HCT116 (cell line): ENCODE results near the gene GTF3C2.

Experiments used
- CTCF ChIP-seq, 3 experiments: fragments of 200-600 bp in 1 of 3; sonication (generic) in 1 of 3; IDR thresholded peaks in 2 of 3; conservative IDR thresholded peaks in 1 of 3; 2 replicates each; pipeline ENCODE4 v1.5.1; 2012 to 2017; ENCODE audit warnings: low read depth in 2 of 3, low read length in 2 of 3, antibody characterized with exemption in 1 of 3, borderline replicate concordance in 1 of 3, control low read depth in 1 of 3, mild to moderate bottlenecking in 1 of 3, mixed read lengths in 1 of 3, mixed run types in 1 of 3, moderate library complexity in 1 of 3; ENCODE audit not compliant: insufficient read depth in 1 of 3
- EZH2phosphoT487 ChIP-seq: fragments of 200-600 bp; IDR thresholded peaks from 2 replicates; pipeline ENCODE4 v1.6.1; 2018; ENCODE audit warnings: antibody characterized with exemption, borderline replicate concordance
- FOSL1 ChIP-seq: IDR thresholded peaks from 2 replicates; pipeline ENCODE4 v1.6.1; 2012; ENCODE audit warnings: low read depth
- JUND ChIP-seq: IDR thresholded peaks from 2 replicates; pipeline ENCODE4 v1.6.1; 2012
- MAX ChIP-seq: IDR thresholded peaks from 2 replicates; pipeline ENCODE4 v1.6.1; 2012
- POLR2AphosphoS5 ChIP-seq: IDR thresholded peaks from 2 replicates; pipeline ENCODE4 v1.6.1; 2011; ENCODE audit warnings: mild to moderate bottlenecking, low read depth, low read length, moderate library complexity
- REST ChIP-seq: IDR thresholded peaks from 2 replicates; pipeline ENCODE4 v1.6.1; 2012; ENCODE audit warnings: low read depth
- YY1 ChIP-seq: IDR thresholded peaks from 2 replicates; pipeline ENCODE4 v1.6.1; 2011; ENCODE audit warnings: low read length, low read depth, moderate library complexity, mild to moderate bottlenecking; ENCODE audit not compliant: insufficient replicate concordance; ENCODE audit errors: extremely low read depth

- TF ChIP-seq YY1, result no peak
- TF ChIP-seq REST, result no peak
- peak; percentile 51; the same call in 1 of the 2 replicates for TF ChIP-seq POLR2AphosphoS5
- no peak for TF ChIP-seq FOSL1
- TF ChIP-seq CTCF (IDR thresholded peaks at IDR 0.05 in 2 of 3, conservative IDR thresholded peaks at IDR 0.05 in 1 of 3; ENCODE audit: borderline replicate concordance in 1 of 3, insufficient read depth in 1 of 3, low read depth in 2 of 3, low read length in 2 of 3), result no peak
- TF ChIP-seq JUND, result no peak
- no peak for TF ChIP-seq MAX
- no peak for TF ChIP-seq EZH2phosphoT487
Observed at GRCh38 chr2:27377618-27378095, 21.1 kb upstream of the GTF3C2 start.
